Suppressor macrophage treated with lipopolysaccharide for 1 hour (primary cell): ENCODE data around the gene CPZ.
"Not testable (repeated sequence)": the region's sequence is repeated elsewhere in the genome, so short reads cannot be mapped to it uniquely, and the experiment has no call there.

Source experiments
- DNase-seq, 3 donors: peaks; one replicate each; pipeline ENCODE4 v3.0.0-alpha.2; 2020 to 2022

CPZ gene

DNA sequence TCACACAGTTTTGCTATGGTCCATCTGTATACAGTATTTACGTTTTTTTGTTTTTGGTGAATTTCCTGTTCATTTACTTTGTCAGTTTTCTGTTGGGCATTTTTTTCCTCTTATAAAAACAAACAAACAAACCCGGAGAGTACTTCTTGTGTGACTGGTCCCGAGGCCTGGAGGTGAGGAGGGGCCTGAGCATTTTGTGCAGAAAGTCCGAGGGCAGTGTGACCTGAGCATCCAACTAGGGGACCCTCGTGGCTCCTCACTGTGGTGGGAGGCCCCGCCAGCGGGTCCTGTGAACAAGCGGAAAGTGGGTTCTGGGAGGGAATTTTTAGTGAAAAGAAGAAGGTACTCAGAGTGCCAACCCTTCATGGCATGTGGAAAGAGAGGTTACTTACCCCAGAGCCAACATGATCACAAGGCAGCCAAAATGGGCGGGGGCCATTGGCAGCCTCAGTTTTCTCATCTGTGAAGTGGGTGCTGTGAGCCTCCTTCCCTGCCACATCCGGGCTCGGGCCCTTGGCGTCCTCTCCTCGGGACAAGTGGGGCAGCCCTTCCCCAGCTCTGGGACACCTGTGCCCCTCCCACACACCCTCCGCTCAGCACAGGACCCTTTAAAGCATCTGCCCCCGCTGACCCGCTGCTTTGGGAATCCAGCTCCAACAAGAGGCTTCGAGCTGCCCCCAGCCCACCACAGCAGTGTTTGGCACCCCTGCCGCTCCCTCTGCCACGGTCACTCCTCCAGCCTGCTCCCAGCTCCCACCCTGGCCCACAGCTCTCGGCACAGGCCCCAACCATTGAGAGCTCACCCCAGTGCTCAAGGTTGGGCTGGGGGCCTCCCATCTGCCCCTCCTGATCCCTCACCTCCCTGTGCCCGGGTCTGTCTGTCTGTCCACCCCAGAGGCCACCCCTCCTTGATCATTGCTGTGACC lies 35.2 kb upstream of the CPZ start:
- DNase-seq: no peak

DNA sequence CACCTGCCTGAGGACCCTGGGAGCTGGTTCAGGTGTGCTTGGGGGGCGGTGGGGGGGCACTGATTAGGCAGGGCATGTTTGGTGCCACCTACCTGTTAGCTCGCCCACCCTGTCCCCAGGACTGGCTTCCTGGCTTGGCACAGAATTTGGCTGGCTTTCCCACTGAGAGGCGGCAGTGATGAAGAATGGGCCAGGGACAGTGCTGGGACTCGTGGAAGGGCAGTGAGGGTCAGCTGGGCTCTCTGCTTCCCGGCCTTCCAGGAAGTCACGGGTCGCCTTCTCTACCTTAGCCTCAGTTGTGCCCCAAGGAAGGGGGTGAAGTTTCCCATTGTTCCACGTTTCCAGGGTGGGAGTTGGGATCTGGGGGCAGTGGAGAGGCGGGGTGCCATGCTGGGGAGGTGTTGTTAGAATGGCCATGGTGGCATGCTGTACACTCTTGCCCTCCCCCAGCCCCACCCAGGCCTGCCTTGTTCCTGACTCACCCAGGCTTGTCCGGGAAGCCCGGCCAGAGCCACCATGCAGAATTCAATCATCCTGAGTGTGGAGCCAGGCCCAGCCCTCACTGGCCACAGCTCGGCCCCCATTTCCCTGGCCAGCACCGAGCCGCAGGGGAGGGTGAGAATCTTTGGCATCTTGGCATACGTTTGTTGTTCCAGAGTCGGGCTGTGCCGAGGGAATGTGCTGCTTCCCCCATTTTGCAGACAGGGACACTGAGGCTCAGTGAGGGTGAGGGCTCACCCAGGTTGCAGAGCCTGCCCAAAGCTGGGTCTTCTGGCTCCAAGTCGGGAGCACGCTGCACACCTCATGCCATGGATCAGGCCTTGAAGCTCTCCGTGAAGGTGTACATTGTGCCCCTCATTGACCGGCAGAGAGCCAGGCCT lies 34.2 kb upstream of the CPZ start:
- no peak for DNase-seq

DNA sequence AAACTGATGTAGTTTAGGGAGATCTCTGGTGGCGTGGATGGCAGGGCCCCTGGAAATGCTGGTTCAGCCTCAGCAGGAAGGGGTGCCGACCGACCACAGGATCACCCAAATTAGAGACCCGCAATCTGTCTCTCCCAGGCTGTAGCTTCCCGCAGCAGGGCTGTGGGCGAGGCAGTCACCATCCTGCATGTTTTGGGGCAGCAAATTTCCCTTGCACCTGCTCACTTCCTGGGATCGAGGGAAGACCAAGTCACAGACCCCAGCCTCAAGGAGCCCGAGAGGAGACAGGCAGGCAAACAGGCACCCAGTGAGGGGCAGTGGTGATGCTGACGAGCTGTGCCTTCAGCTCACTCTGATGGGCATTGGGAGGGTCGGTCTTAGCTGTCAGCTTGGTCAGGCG lies 33.6 kb upstream of the CPZ start:
- no peak for DNase-seq

DNA sequence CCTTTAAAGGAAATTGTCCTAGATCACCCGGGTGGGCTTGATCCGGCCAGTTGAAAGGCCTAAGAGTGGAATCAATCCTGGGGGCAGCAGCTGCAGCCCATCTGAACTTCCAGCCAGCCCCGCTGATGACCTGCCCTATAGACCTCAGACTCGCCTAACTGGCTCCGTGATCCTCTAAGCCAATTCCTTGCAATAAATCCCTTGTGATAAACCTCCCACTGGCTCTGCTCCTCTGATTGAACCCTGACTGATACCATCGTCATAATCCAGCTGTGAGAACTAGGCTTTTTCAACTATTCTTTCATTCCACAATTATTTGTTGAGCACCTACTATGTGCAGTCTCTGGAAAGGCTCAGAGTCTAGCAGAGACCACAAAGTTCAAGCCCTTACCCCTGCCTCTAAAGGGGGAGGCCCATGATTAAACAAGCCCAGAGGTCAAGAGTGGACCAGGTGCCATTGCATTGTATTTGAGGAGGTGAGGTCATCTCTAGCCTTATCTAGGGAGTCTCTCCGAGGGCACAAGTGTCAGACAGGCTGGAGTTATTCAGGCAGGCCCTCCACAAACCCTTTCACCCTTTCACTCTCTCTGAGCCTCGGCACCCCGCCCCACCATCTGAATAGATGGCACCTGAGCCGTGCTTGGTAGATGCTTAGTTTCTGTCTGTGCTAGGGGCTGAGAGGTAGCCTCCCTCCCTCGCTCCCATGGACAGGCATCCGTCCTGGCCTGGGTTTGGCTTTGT lies 32.9 kb upstream of the CPZ start:
- DNase-seq: no peak

GRCh38 chr4:8560265-8561047 lies 32.1 kb upstream of the CPZ start:
- DNase-seq: no peak

- no peak for DNase-seq
Observed at GRCh38 chr4:8564595-8564994, 28.0 kb upstream of the CPZ start.

DNA sequence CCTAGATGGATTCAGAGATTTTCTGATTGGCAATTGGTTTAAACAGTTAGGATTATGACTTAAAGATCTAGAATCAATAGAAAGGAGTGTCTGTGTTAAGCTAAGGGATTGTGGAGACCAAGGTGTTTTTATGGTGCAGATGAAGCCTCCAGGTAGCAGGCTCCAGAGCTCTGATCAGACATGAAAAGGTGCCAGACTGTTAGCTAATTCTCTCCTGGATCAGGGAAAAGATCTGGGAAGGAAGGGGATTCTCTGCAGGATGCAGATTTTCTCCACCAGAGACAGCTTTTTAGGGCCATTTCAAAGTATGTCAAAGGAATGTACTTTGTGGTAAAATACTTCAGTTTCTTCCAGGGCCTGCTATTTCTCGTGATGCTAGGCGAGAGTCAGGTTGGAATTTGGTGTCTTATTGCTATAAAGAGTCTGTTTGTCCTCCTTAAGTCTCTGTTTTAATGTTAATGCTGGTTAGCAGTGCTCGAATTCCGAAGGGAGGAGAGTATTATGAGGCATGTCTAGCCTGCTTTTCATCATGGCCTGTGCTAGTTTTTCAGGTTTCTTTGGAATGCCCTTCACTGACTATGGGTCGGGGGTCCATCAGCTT lies 24.4 kb upstream of the CPZ start:
- DNase-seq: no peak

- DNase-seq: no peak
Observed at GRCh38 chr4:8570201-8570600, 22.4 kb upstream of the CPZ start.

GRCh38 chr4:8571702-8572685 lies 20.6 kb upstream of the CPZ start:
- DNase-seq: no peak

DNA sequence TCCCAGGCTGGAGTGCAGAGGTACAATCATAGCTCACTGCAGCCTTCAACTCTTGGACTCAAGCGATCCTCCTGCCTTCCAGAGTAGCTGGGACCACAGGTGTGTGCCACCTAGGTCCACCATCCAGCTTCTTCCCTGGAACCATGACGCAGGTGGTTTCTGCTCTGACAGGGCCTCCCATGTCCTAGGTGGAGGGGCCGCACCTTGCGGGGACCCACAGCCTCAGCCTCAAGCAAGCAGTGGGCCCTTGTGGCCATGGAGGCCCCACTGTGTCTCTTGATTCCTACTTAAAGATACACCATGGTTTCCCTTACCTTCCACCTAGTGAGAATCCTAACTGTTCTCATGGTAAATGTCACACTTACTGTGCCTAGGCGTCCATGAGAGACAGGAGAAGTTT lies 19.3 kb upstream of the CPZ start:
- no peak for DNase-seq

DNA sequence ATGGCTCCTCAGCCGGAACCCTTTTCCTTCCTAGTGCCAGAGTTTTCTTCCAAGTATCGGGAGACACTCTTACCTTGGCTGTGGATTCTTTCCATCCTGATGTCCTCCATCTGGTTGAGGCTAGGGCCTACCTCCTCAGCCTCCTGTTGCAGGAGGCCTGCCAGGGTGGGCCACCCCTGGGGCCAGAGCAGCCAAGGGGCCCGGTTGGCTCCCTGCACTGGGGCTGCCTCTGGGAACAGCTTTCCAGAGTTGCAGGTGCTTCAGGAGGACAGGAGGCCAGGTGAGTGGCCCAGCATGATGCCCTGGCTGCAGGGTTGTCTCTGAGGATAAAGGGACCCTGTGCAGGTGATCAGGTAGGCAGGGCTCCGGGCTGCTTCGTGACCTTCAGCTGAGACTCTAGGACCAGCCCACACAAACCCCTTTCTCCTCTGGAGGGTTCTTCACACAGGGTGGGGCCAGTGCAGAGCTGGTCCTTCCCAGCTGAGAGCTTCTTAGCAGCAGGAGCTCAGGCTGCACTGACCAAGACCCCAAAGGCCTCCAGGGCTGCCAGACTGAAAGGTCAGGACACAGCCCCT lies 17.7 kb upstream of the CPZ start:
- DNase-seq: no peak

- DNase-seq: no peak
Observed at GRCh38 chr4:8575457-8575856, 17.1 kb upstream of the CPZ start.

DNA sequence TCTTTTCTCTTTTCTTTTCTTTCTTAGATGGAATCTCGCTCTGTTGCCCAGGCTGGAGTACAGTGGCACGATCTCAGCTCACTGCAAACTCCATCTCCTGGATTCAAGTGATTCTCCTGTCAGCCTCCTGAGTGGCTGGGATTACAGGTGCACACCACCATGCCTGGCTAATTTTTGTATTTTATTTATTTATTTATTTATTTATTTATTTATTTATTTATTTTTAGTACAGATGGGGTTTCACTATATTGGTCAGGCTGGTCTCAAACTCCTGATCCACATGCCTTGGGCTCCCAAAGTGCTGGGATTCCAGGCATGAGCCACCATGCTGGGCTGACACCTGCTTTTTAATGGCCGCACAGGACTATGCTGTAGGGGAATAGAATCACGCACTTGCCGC lies 16.0 kb upstream of the CPZ start:
- not testable (repeated sequence) for DNase-seq

GRCh38 chr4:8577046-8577445 lies 15.5 kb upstream of the CPZ start:
- no peak for DNase-seq

DNA sequence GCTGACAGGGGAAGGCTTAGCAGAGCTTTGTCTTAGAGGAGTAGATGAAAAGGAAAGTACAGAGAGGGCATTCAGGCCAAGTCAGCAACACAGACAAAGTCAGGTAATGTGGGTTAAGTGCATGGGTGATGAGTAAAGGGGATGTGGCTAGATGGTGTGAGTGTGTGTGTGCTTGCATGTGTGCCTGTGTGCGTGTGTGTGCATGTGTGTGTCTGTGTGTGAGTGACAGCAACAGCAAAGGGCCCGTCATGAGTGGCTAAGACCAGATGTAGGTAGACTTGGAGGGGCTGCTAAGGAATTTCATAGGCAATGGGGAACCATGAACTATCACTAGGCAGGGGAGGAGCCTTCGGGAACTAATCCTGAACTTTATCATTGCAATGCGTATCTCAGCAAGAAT lies 14.6 kb upstream of the CPZ start:
- DNase-seq: no peak

GRCh38 chr4:8578717-8579116 lies 13.8 kb upstream of the CPZ start:
- no peak for DNase-seq

DNA sequence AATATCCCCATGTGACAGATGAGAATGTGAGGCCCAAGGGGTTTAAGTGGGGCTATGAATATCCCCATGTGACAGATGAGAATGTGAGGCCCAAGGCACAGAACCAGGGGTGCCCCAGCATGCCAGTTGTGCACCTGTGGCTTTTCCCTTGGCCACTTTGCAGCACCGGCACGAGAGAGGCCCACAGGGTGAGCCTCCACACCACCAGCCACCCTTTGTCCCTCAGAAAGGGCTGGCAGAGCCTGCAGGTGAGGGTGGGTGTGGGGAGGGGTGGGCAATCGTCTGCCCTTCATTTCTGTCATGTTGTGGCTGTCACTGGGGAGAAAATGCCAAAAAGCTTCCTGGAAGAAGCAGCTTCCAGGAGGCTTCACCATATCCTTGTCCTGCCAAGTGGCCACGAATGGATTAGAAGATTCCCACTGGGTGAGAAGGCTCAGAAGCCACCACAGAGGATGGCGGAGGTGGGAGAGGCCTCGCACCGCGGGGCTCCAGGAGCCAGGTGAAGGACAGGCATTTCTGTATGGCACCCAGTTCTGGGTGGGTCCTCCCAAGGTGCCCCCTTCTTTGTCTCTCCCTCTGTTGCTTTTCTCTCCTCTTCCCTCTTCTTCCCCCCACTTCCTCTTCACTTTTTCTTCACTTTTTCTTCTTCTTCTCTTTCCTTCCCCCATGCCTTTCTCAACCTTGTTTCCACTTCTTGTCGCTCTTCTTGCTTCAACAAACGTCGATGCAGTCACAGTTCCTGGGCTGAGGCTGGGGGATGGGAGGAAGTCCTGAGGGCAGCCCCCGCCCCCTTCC lies 12.8 kb upstream of the CPZ start:
- no peak for DNase-seq

- peak; percentile 22 to 79 (median 54) for DNase-seq
Observed at GRCh38 chr4:8580321-8581093, 12.1 kb upstream of the CPZ start, which contains the start of gene GPR78. GPR78 (plus strand) TSS chr4:8580392; CDS start chr4:8580983, 591 bp downstream.
